Measurements from ENCODE around the gene SLC7A4.

SLC7A4 gene, protein sequence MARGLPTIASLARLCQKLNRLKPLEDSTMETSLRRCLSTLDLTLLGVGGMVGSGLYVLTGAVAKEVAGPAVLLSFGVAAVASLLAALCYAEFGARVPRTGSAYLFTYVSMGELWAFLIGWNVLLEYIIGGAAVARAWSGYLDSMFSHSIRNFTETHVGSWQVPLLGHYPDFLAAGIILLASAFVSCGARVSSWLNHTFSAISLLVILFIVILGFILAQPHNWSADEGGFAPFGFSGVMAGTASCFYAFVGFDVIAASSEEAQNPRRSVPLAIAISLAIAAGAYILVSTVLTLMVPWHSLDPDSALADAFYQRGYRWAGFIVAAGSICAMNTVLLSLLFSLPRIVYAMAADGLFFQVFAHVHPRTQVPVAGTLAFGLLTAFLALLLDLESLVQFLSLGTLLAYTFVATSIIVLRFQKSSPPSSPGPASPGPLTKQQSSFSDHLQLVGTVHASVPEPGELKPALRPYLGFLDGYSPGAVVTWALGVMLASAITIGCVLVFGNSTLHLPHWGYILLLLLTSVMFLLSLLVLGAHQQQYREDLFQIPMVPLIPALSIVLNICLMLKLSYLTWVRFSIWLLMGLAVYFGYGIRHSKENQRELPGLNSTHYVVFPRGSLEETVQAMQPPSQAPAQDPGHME

DNA sequence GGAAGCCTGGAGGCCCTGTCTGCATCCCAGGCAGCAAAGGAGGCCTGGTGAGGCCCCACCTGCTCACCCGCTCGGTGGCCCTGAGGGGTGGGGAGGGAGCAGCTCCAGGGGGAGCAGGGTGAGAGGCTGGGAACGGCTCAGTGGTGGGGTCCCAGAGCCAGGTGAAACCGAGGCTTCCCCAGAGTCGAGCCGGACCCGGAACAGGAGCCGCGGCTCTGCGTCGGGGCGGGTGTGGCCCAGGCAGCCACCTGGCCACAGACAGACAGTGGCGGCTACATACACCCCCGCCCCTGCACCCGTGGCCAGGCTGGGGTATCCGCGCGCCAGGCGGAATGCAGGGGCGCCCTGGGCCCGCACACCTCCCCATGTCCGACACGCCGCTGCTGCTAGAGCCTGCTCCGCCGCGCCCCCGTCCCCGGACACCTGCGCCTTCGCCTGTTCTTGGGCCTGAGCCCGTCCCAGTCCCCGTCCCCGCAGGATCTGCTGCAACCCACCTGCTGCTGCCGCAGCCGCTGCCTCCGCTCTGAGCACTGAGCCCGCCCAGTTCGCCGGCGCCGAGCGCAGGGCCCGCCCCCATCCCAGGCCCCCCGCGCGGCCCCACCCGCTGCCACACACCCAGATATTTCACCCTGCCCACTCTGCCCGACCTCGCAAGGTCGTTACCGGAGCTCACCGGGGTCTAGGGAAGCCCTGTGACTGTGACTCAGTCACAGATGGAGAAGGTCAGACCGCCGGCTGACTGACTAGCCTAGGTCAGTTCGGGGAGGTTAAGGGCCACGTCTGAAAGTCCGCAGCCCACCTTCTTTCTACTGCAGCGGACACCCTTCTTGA lies at the start of gene SLC7A4:
TSS of gene SLC7A4 (minus strand) at position 525 of the 831 bp plus-strand sequence. CDS start 749 bp downstream, outside the sequence.
- H3K27me3 ChIP-seq (ENCODE audit: insufficient read depth, low read depth, severe bottlenecking): no peaks in the 10 kb centered on the region
- no peak for DNase-seq
- TF ChIP-seq, protein P1, sequence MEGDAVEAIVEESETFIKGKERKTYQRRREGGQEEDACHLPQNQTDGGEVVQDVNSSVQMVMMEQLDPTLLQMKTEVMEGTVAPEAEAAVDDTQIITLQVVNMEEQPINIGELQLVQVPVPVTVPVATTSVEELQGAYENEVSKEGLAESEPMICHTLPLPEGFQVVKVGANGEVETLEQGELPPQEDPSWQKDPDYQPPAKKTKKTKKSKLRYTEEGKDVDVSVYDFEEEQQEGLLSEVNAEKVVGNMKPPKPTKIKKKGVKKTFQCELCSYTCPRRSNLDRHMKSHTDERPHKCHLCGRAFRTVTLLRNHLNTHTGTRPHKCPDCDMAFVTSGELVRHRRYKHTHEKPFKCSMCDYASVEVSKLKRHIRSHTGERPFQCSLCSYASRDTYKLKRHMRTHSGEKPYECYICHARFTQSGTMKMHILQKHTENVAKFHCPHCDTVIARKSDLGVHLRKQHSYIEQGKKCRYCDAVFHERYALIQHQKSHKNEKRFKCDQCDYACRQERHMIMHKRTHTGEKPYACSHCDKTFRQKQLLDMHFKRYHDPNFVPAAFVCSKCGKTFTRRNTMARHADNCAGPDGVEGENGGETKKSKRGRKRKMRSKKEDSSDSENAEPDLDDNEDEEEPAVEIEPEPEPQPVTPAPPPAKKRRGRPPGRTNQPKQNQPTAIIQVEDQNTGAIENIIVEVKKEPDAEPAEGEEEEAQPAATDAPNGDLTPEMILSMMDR (IDR thresholded peaks at IDR 0.05; ENCODE audit: low read depth, low read length): no peak

DNA sequence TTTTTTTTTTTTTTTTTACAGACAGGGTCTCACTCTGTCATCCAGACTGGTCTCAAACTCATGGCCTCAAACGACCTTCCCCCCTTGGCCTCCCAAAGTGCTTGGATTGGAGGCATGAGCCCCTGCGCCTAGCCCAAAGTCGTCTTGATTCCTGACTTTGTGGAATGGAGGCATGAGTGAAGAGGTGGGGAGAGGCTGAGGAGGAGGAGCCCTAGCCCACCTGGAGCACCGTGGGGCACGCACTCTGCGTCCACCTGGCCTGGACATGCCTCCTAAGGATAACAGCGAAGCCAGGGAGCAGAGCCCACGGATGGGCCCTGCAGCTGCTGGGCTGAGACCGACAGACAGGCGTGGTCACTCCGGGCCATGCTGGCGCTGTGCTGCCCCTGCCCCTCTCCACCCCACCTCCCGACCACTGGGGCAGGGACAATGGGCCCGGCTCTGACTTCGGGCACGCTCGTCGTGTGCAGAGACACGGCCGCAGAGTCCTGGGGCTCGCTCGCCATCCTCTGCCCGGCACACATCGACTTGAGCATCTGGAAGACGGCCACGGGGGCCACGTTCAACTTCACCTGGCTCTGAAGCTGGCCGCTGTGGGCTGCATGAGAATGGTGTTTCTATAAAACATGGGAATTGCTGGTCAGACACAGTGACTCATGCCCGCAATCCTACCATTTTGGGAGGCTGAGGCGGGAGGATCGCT lies 48.2 kb upstream of the SLC7A4 start:
- no peak for DNase-seq
- Histone ChIP-seq H3K9me3 (ENCODE audit: severe bottlenecking) (no peaks in the 10 kb centered on the region), H3K4me3 (ENCODE audit: low read depth, low read length) (no peak overlapping the region), H3K27ac (no peak overlapping the region), H3K27me3 (ENCODE audit: insufficient read depth, low read depth, severe bottlenecking) (no peaks in the 10 kb centered on the region), H3K36me3 (no peaks in the 10 kb centered on the region)
- TF ChIP-seq, protein P1 (IDR thresholded peaks at IDR 0.05; ENCODE audit: low read depth, low read length): no peak

More for the DNA sequence above, at the start of gene SLC7A4:
- H3K27ac ChIP-seq: no peak within 1 kb of the TSS
- no peak within 1 kb of the TSS for H3K4me3 ChIP-seq (ENCODE audit: low read depth, low read length)
- no peaks in the 10 kb centered on the region for H3K36me3 ChIP-seq
- H3K9me3 ChIP-seq (ENCODE audit: severe bottlenecking): no peaks in the 10 kb centered on the region

DNA sequence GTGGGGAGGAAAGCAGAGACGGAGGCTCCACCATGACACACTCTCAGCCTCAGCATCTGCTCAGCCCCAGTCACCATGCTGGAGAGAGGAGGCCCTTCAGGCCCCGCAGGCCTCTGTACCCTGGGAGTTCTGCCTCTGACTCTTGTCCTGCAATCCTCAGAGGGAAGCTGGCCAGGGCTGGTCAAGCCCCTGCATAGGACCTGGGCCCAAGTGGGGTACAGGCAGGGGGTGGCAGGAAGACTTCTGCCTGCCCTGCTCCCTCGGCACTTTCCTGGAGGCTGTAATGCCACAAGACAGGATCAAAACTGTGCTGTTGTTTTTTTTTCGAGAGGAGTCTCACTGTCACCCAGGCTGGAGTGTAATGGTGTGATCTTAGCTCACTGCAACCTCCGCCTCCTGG lies 47.1 kb upstream of the SLC7A4 start:
- no peak overlapping the region for H3K27ac ChIP-seq
- H3K36me3 ChIP-seq: no peaks in the 10 kb centered on the region
- TF ChIP-seq, protein P1 (IDR thresholded peaks at IDR 0.05; ENCODE audit: low read depth, low read length): no peak
- no peaks in the 10 kb centered on the region for H3K9me3 ChIP-seq (ENCODE audit: severe bottlenecking)
- H3K4me3 ChIP-seq (ENCODE audit: low read depth, low read length): no peak overlapping the region
- DNase-seq: no peak
- no peaks in the 10 kb centered on the region for H3K27me3 ChIP-seq (ENCODE audit: insufficient read depth, low read depth, severe bottlenecking)

DNA sequence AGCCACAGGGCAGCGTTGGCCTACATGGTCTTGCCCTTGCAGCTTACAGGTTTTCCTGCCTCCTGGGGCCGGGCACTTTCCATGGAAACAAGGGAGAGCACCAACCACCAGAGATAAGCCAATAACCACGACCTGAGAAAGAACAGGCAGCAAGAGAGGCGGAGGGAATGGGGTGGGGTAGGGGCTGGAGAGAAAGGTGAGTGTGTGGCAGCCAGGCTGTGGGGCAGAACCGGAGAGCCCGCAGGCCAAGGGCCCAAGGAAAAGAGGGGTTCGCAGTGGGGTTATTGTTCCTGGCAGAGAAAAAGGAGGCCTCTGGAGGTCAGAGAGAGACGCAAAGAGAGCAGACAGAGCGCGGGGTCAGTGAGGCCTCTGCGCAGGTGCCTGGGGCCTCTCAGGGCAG lies 46.6 kb upstream of the SLC7A4 start:
- Histone ChIP-seq H3K36me3 (no peaks in the 10 kb centered on the region), H3K27ac (no peak overlapping the region), H3K27me3 (ENCODE audit: insufficient read depth, low read depth, severe bottlenecking) (no peaks in the 10 kb centered on the region), H3K4me3 (ENCODE audit: low read depth, low read length) (no peak overlapping the region), H3K9me3 (ENCODE audit: severe bottlenecking) (no peaks in the 10 kb centered on the region)
- TF ChIP-seq, protein P1 (IDR thresholded peaks at IDR 0.05; ENCODE audit: low read depth, low read length): no peak
- DNase-seq: no peak

DNA sequence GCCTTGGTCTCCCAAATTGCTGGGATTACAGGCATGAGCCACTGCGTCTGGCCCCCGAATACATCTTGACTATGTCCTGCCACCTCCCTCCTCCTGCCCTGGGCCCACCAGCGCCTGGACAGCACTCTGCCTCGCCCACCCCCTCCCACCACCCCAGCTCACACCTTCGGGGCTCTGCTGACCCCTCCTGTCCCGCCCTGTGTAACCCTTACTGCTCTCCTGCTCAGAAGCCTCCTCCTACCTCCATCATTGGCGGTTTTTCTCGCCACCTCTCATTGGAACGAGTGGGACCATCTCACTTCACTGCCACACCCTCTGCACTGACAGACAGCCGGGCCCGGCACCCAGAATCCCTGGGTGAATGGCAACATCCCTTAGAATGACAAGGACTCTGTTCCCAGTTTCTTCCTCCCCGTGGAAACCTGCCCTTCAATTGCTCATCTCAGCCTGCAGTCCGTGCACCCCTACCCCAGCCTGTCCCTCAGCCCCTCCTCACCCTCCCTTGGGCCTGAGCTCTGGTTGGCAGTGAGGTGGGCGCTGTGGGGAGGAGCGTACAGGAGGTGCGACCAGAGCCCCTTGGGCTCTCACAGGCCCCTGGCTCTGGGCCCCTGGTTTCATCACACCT lies 45.6 kb upstream of the SLC7A4 start:
- TF ChIP-seq, protein P1 (IDR thresholded peaks at IDR 0.05; ENCODE audit: low read depth, low read length): no peak
- no peak for DNase-seq
- Histone ChIP-seq H3K27me3 (ENCODE audit: insufficient read depth, low read depth, severe bottlenecking) (no peaks in the 10 kb centered on the region), H3K9me3 (ENCODE audit: severe bottlenecking) (no peaks in the 10 kb centered on the region), H3K27ac (no peak overlapping the region), H3K36me3 (no peaks in the 10 kb centered on the region), H3K4me3 (ENCODE audit: low read depth, low read length) (no peak overlapping the region)

All from WERI-Rb-1 (cell line).